Renal pelvis (tissue), 4 donors: ENCODE results near the gene FBXL17. TPM values are rescaled to one million over a fixed set of nuclear protein-coding genes. Genes with fewer than 3 reads are reported as not detected.

Experiments used
- DNase-seq: peaks from one replicate; pipeline ENCODE4 v3.0.0-alpha.2; 2013
- polyA plus RNA-seq, 3 donors: library from polyadenylated mRNA; unstranded; fragments of 120-200 nt; gene quantifications; one replicate each; pipeline ENCODE4 v1.2.1, GENCODE V29; 2013; ENCODE audit not compliant: insufficient read length in 3 of 3

Gene FBXL17
- polyA plus RNA-seq, 3 donors = 26.3 to 32.7 (median 27.0) TPM

GRCh38 chr5:107958432-107958831 is 423.5 kb downstream of the FBXL17 start:
- no peak for DNase-seq

DNA sequence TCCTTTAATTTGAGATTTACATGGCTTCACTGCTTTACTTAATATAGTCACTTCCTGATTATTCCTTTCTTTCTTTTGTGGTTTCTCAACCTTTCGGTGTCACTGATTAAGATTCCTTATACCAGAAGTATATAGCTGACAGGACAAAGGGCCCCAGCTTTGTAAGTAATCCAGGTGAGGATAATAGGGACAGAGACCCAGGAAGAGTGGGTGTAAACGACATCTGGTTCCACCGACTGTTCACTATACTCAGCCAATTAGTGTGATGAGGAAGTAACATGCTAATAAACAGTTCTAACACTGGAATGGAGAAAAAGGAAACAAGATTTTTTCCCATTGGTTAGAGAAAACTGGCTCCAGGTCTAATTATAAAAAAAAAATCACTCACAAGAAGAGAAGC is 424.8 kb downstream of the FBXL17 start:
- no peak for DNase-seq

DNA sequence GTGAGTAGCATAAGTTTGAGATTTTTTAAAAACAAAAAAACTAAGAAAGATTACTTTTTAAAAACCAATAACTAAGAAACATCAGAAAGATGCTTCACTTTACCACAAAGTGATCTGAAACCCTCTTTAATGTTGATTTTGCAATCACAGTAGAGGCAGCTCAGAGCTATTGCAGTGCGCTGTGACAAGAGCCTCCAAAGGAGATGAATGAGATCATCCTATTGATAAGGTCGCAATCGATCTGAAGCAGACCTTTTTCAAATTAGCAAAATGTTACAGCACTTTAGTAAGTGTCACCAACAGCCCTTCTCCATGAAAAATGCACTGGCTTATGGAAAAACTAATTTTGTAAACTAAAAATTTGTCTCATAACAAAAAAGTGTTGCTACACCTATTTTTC is 426.6 kb downstream of the FBXL17 start:
- DNase-seq = no peak

DNA sequence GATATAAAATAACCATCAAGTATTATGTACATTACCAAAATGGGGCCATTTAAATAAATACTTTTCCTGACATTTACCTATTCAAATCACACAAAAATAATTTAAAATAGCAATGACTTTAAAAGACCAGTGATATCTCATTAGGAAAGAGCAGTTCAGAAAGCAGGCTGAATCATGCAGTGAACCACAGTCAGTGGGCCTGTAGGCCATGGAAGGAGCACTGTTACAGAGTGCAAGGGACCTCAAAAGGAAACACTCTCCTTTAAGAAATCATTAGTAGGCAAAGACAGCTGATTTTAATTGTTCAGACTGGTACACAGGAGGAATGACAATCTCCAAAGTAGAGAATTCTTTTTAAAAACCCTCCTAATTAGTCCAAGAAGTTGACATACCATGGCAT is 427.6 kb downstream of the FBXL17 start:
- no peak for DNase-seq

DNA sequence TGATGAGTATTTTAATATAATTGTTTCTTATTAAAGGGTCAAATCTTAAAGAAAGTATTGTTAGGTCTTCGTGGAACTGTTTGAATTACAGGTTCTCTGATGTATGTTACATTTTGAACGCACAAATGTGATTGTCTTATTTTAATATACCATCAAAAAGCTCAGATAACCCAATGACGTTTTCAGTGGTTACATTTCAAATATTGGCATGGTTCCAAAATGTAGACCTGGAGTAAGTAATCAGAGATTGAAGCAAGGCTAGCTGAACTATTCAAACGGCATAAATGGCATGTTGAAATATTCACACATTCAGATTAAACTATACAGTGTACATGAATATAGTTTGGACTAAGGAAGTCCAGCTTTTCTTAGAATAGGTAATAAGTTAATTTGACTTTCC is 429.4 kb downstream of the FBXL17 start:
- no peak for DNase-seq

- DNase-seq = no peak
Observed at GRCh38 chr5:107951309-107951708, 430.6 kb downstream of the FBXL17 start.

- DNase-seq = no peak
Observed at GRCh38 chr5:107950776-107951175, 431.1 kb downstream of the FBXL17 start.

- DNase-seq = no peak
Observed at GRCh38 chr5:107949688-107950341, 432.1 kb downstream of the FBXL17 start.

GRCh38 chr5:107948377-107948776 is 433.5 kb downstream of the FBXL17 start:
- DNase-seq = no peak

DNA sequence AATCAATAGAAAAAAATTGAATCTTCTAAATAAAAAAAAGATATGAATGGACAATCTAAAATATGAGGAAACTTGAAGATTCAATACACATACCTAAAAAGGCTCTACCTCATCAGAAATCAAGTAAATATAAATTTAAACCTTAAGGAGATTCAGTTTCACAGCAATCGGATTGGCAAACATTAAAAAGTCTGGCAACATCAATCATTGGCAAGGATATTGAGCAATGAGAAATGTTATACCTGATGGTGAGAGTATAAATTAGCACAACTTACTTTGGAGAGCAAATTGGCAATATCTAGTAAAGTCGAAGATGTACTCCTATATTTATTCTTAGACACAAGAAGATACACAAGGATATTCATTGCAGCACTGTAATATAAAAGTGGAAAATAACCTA is 436.8 kb downstream of the FBXL17 start:
- DNase-seq = no peak

DNA sequence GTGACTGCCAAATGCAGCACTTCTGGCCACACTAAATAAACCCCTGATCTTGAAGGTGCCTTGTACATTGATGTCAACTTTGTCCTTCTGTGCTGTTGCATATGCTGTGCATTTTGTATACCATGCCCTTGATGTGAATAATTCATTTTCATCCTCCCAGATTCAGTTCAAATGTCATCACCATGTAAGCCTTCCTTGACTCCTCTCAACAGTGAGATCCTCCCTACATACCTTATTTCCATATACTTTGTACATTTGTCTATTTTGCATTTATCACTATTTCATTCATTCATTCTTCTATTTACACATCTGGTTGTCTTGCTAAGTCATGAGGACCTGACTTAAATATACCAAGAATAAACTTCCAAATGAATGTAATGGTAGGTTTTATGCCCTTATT is 438.0 kb downstream of the FBXL17 start:
- DNase-seq = no peak

- no peak for DNase-seq
Observed at GRCh38 chr5:107941036-107941435, 440.9 kb downstream of the FBXL17 start.

GRCh38 chr5:107937651-107938355 is 444.1 kb downstream of the FBXL17 start:
- DNase-seq = no peak

GRCh38 chr5:107937204-107937603 is 444.7 kb downstream of the FBXL17 start:
- DNase-seq = peak; percentile 39

- DNase-seq = no peak
Observed at GRCh38 chr5:107936515-107936914, 445.4 kb downstream of the FBXL17 start.

DNA sequence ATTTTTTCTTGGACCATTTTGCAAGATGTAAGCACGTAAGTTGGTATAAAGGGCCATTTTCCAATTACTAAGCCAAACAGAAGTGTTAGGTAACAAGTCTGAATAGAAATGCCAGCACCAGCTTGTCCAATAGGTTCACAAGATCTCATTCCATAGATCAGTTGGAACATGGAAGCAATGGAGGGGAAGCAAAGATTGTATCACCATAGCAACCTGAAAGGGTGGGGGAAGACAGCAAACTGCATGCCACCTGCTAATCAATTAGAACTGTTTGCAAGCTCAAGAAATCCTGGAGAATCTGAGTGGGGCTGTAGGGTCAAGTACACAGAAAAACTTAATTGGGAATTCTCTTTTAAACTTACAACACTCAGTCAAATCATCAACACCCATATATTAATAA is 446.3 kb downstream of the FBXL17 start:
- DNase-seq = no peak

- DNase-seq = no peak
Observed at GRCh38 chr5:107933326-107933725, 448.6 kb downstream of the FBXL17 start.

GRCh38 chr5:107930891-107931290 is 451.0 kb downstream of the FBXL17 start:
- DNase-seq = no peak

DNA sequence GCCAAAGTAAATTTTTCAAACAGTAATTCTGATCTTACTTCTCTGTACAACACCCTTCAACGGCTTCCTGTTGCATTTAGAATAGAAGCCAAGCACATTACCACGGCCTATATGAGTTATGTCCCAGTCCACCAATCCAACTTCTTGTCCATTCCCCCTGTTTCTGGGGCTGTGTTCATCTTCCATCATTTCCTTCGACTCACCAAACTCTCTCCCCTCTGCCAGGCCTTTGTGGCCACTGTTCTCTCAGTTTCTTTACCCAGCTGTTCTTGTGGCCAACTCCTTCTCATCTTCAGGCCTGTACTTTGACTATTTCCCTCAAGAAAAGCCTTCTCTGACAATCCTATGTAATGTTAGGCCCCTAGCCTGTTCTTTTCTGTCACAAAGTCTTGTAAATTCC is 451.8 kb downstream of the FBXL17 start:
- DNase-seq = no peak

GRCh38 chr5:107929080-107929479 is 452.8 kb downstream of the FBXL17 start:
- no peak for DNase-seq

- DNase-seq = no peak
Observed at GRCh38 chr5:107926121-107926520, 455.8 kb downstream of the FBXL17 start.

DNA sequence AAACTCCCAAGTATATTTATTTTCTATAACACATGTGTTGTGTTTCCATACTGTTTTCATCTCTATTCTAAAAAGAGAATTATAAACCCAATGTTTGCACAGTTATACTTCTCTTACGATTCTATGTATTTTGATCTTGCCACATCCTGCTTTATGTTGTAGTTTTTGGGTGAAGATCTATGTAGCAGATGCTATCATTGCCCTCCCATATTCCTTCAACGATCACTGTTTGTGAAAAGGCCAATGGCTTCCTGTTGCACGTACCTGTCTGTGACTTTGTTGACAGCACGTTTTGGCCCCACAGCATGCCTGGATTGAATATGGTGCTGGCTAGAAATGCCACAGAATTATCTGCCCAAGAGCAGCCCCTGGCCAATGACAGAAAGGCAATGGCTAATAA is 456.7 kb downstream of the FBXL17 start:
- no peak for DNase-seq

GRCh38 chr5:107919969-107920368 is 461.9 kb downstream of the FBXL17 start:
- DNase-seq = no peak

DNA sequence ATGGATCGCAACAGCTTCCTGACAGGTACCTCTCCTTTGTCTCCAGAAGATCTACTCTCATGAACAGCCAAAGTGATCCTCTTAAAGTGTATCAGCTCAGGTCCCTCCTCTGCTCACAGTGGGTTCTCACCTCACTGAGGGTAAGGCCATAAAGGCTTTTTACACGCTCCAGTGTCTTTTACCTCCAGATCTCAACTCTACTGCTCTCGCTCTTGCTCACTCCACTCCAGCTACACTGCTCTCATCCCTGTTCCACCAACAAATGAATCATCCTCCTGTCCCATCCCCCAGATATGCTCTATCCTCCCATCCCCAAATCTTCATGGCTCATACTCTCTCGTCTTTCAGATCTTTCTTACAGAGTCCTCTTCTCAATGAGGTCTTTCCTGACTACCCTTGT is 462.5 kb downstream of the FBXL17 start:
- no peak for DNase-seq
